Fibroblast of lung (primary cell): ENCODE results near the gene ENPP3. TPM values are rescaled to one million over a fixed set of nuclear protein-coding genes. Genes with fewer than 3 reads are reported as not detected.
"Not testable (repeated sequence)": the region's sequence is repeated elsewhere in the genome, so short reads cannot be mapped to it uniquely, and the experiment has no call there.

Experiments used
- DNase-seq, 2 donors: peaks; one replicate each; pipeline versions ENCODE4 v3.0.0 to v3.0.0-alpha.2; 2010; ENCODE audit warnings: low read depth in 2 of 2
- H2AFZ ChIP-seq: 2 replicates; pipeline ENCODE4 v1.5.1; 2012; ENCODE audit warnings: low read length, control low read depth, inconsistent platforms
- H3K27ac ChIP-seq: 2 replicates; pipeline ENCODE4 v1.5.1; 2011; ENCODE audit warnings: low read length, control low read depth; ENCODE audit not compliant: insufficient read depth
- H3K27me3 ChIP-seq: 2 replicates; pipeline ENCODE4 v1.5.1; 2011; ENCODE audit warnings: mild to moderate bottlenecking, low read length; ENCODE audit not compliant: control insufficient read depth, insufficient read depth
- H3K36me3 ChIP-seq: 2 replicates; pipeline ENCODE4 v1.5.1; 2011; ENCODE audit warnings: low read length; ENCODE audit not compliant: control insufficient read depth, insufficient read depth
- H3K4me1 ChIP-seq: 2 replicates; pipeline ENCODE4 v1.5.1; 2011; ENCODE audit warnings: low read length; ENCODE audit not compliant: control insufficient read depth, insufficient read depth; ENCODE audit errors: extremely low read depth
- H3K4me2 ChIP-seq: 2 replicates; pipeline ENCODE4 v1.5.1; 2011; ENCODE audit warnings: low read length, control low read depth; ENCODE audit not compliant: insufficient read depth; ENCODE audit errors: extremely low read depth
- H3K4me3 ChIP-seq, 4 experiments: fragments of 200-600 bp in 1 of 4; sonication (generic) in 1 of 4; replicated peaks in 1 of 4; 2 replicates each; pipeline ENCODE4 v1.5.1; 2011 to 2016; ENCODE audit warnings: low read length in 4 of 4, low read depth in 3 of 4, mild to moderate bottlenecking in 3 of 4, control low read depth in 2 of 4, inconsistent platforms in 1 of 4, mixed read lengths in 1 of 4; ENCODE audit not compliant: insufficient read depth in 1 of 4; ENCODE audit errors: control extremely low read depth in 1 of 4
- H3K79me2 ChIP-seq: 2 replicates; pipeline ENCODE4 v1.5.1; 2012; ENCODE audit warnings: mild to moderate bottlenecking, low read length, inconsistent platforms; ENCODE audit not compliant: control insufficient read depth, insufficient read depth
- H3K9ac ChIP-seq: 2 replicates; pipeline ENCODE4 v1.5.1; 2011; ENCODE audit warnings: mild to moderate bottlenecking, low read length, control low read depth; ENCODE audit not compliant: insufficient read depth
- H3K9me3 ChIP-seq: 2 replicates; pipeline ENCODE4 v1.5.1; 2012; ENCODE audit warnings: low read depth, low read length; ENCODE audit not compliant: control insufficient read depth, insufficient read depth
- H4K20me1 ChIP-seq: 2 replicates; pipeline ENCODE4 v1.5.1; 2011; ENCODE audit warnings: low read length; ENCODE audit not compliant: control insufficient read depth, insufficient read depth; ENCODE audit errors: extremely low read depth
- EZH2 ChIP-seq: IDR thresholded peaks from 2 replicates; pipeline ENCODE4 v1.5.1; 2012; ENCODE audit warnings: low read length, control low read depth, mild to moderate bottlenecking; ENCODE audit errors: missing control alignments
- polyA plus RNA-seq, 2 donors: library from polyadenylated mRNA; depleted of rRNA in 1 of 2; stranded (reverse) in 1 of 2; unstranded in 1 of 2; fragments of >200 nt; gene quantifications; 2 replicates each; pipeline ENCODE4 v1.2.1, GENCODE V29; 2011 to 2012; ENCODE audit warnings: missing spikeins in 1 of 2
- total RNA-seq: library from RNA; depleted of rRNA; stranded (reverse); fragments of >200 nt; gene quantifications from 2 replicates; pipeline ENCODE4 v1.2.1, GENCODE V29; 2014
- TF ChIP-seq, protein P1 (sequence below), 2 donors: IDR thresholded peaks in 1 of 2; conservative IDR thresholded peaks in 1 of 2; 1 replicate in 1 of 2; 2 replicates in 1 of 2; pipeline ENCODE4 v1.5.1; 2011 to 2012; ENCODE audit warnings: low read length in 2 of 2, control low read depth in 1 of 2, inconsistent platforms in 1 of 2, low read depth in 1 of 2, mild to moderate bottlenecking in 1 of 2

Gene ENPP3
- total and polyA plus RNA-seq, 2 donors (not counting 1 experiment from before 2014, with no cell fraction given): 0.06 to 0.17 TPM

DNA sequence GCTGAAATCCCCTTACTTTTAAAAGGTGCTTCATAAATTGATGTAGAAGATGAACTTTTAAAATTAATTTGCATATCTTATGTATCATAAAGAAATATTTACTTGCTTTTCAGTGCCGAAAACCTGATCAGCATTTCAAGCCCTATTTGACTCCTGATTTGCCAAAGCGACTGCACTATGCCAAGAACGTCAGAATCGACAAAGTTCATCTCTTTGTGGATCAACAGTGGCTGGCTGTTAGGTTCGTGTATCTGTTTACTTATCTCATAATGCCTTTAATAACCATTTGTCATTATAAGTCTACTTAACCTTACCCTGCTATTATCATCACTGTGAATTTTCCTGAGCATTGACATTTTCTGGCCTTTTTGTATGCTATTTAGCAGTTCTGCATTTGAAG, 56.3 kb downstream of the ENPP3 start:
- Histone ChIP-seq H3K27ac (no peak overlapping the region), H3K27me3 (no peaks in the 10 kb centered on the region), H3K4me3 (no peak overlapping the region), H3K36me3 (no peaks in the 10 kb centered on the region), H3K9me3 (no peaks in the 10 kb centered on the region), H3K79me2 (no peaks in the 10 kb centered on the region), H3K4me2 (no peak overlapping the region), H2AFZ (no peak overlapping the region), H3K4me1 (no peaks in the 10 kb centered on the region), H3K9ac (no peak overlapping the region), H4K20me1 (no peaks in the 10 kb centered on the region)
- TF ChIP-seq EZH2: no peak
- TF ChIP-seq, protein P1, sequence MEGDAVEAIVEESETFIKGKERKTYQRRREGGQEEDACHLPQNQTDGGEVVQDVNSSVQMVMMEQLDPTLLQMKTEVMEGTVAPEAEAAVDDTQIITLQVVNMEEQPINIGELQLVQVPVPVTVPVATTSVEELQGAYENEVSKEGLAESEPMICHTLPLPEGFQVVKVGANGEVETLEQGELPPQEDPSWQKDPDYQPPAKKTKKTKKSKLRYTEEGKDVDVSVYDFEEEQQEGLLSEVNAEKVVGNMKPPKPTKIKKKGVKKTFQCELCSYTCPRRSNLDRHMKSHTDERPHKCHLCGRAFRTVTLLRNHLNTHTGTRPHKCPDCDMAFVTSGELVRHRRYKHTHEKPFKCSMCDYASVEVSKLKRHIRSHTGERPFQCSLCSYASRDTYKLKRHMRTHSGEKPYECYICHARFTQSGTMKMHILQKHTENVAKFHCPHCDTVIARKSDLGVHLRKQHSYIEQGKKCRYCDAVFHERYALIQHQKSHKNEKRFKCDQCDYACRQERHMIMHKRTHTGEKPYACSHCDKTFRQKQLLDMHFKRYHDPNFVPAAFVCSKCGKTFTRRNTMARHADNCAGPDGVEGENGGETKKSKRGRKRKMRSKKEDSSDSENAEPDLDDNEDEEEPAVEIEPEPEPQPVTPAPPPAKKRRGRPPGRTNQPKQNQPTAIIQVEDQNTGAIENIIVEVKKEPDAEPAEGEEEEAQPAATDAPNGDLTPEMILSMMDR (conservative IDR thresholded peaks at IDR 0.05 in 1 of 2, IDR thresholded peaks at IDR 0.05 in 1 of 2; ENCODE audit: low read depth in 1 of 2, low read length in 2 of 2): no peak
- no peak for DNase-seq

DNA sequence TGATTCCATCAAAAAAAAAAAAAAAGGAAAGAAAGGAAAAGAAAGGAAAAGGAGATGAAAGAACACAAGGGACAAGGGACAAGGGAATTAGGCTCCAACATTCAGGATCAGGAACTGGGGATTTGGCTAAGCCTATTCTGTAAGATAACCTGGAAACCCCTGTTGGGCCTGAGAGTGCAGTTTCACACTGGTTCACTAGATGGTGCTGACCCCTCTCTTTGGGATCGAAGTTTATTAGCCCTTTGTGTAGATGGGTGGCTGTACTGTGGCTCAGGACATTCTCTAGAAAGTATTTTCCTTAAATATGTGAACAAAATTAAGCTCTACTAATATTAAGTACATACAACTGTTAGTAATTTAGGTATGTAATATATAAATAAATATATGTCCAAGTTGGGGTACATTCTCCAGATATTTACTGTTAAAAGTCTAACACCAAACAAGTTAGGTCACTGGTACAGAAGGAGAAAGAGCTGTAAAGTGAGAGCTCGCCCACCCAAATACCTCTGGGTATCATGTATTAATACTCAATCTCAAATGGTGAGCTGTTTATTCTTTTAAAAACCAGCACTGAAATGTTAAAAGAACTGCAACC, 57.8 kb downstream of the ENPP3 start:
- Histone ChIP-seq H3K9ac (no peak overlapping the region), H3K4me1 (no peaks in the 10 kb centered on the region), H3K4me3 (no peak overlapping the region), H3K4me2 (no peak overlapping the region), H3K36me3 (no peaks in the 10 kb centered on the region), H3K27ac (no peak overlapping the region), H3K27me3 (no peaks in the 10 kb centered on the region), H2AFZ (no peak overlapping the region), H3K79me2 (no peaks in the 10 kb centered on the region), H4K20me1 (no peaks in the 10 kb centered on the region), H3K9me3 (no peaks in the 10 kb centered on the region)
- TF ChIP-seq, protein P1 (conservative IDR thresholded peaks at IDR 0.05 in 1 of 2, IDR thresholded peaks at IDR 0.05 in 1 of 2; ENCODE audit: low read depth in 1 of 2, low read length in 2 of 2): peak; percentile 98 to 99
- TF ChIP-seq EZH2: no peak
- DNase-seq: peak; percentile 58 to 76

DNA sequence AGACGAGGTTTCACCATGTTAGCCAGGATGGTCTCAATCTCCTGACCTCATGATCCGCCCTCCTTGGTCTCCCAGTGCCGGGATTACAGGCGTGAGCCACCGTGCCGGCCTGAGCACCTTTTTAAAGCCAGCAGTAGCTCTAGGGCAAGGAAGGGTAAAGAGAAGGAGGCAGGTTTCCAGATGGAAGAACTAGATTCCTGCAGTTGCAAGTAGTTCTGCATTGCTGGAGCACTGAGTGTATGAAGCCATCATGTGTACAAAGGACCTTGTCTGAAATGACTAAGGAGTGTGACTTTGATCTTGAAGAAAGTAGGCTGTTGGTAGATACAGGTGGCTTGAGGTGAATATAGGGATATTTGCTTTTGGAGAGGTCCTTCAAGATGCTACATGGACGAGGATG, 59.9 kb downstream of the ENPP3 start:
- no peak for DNase-seq
- no peak for TF ChIP-seq EZH2
- TF ChIP-seq, protein P1 (conservative IDR thresholded peaks at IDR 0.05 in 1 of 2, IDR thresholded peaks at IDR 0.05 in 1 of 2; ENCODE audit: low read depth in 1 of 2, low read length in 2 of 2): no peak
- no peaks in the 10 kb centered on the region for H3K9me3 ChIP-seq
- no peaks in the 10 kb centered on the region for H3K36me3 ChIP-seq
- H2AFZ ChIP-seq: no peak overlapping the region
- no peak overlapping the region for H3K4me3 ChIP-seq
- no peak overlapping the region for H3K9ac ChIP-seq
- no peak overlapping the region for H3K27ac ChIP-seq
- H3K27me3 ChIP-seq: no peaks in the 10 kb centered on the region
- no peaks in the 10 kb centered on the region for H4K20me1 ChIP-seq
- no peaks in the 10 kb centered on the region for H3K4me1 ChIP-seq
- H3K4me2 ChIP-seq: no peak overlapping the region
- no peaks in the 10 kb centered on the region for H3K79me2 ChIP-seq

DNA sequence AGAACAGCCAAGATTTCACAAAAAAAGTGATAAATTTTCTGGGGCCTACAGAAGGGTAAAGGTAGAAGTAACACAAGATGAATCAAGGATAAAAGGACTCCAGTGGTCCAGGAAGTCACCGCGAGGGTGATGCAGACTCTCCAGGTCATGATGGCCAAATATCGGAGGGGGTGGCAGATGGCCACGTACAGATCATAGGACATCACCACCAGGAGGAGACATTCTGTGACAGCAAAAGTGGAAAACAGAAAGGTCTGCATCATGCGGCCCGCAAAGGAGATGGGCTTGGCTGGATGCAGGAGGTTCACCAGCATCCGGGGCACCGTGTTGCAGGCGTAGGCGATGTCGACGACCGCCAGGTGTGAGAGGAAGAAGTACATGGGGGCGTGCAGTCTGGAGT, 63.7 kb downstream of the ENPP3 start:
- H3K4me1 ChIP-seq, H3K4me2 ChIP-seq, H3K9ac ChIP-seq, H4K20me1 ChIP-seq, H3K4me3 ChIP-seq, H3K36me3 ChIP-seq, H3K27ac ChIP-seq, H3K27me3 ChIP-seq, H3K79me2 ChIP-seq, H3K9me3 ChIP-seq, H2AFZ ChIP-seq, DNase-seq: not testable (repeated sequence)

DNA sequence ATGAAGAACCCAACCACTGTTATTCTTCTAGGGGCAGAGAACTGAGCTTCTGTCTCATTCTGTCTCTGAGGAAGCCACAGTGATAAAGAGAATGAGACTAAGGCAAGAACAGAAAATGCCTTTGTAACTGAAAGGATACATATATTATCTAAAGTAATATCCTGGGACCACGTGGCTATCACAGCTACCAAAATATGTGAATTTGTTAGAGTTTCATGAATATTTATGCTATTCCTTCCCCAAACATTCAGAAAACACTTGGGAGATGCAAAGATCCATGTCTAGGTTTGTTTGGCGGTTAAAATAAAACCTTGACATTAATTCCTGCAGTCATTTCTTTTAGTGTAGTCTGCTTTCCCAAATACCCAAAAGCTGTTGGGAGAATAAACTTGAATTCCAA, 66.8 kb downstream of the ENPP3 start:
- DNase-seq, H4K20me1 ChIP-seq, H3K9ac ChIP-seq, H3K9me3 ChIP-seq, H3K27me3 ChIP-seq, H3K4me2 ChIP-seq, H3K36me3 ChIP-seq, H3K4me1 ChIP-seq, H3K27ac ChIP-seq, H3K4me3 ChIP-seq, H2AFZ ChIP-seq, H3K79me2 ChIP-seq: not testable (repeated sequence)
